ENCODE data around the gene TET3.

TET3 gene

GRCh38 chr2:74007121-74007520 is 22.4 kb downstream of the TET3 start:
- no peak for DNase-seq

- DNase-seq = no peak
Observed at GRCh38 chr2:74007711-74008110, 23.0 kb downstream of the TET3 start.

- DNase-seq = no peak
Observed at GRCh38 chr2:74008761-74009395, 24.2 kb downstream of the TET3 start.

- DNase-seq = no peak
Observed at GRCh38 chr2:74009577-74009976, 24.9 kb downstream of the TET3 start.

- no peak for DNase-seq
Observed at GRCh38 chr2:74010087-74010541, 25.4 kb downstream of the TET3 start.

- DNase-seq = no peak
Observed at GRCh38 chr2:74011246-74011645, 26.5 kb downstream of the TET3 start.

GRCh38 chr2:74014813-74015212 is 30.1 kb downstream of the TET3 start:
- no peak for DNase-seq

- no peak for DNase-seq
Observed at GRCh38 chr2:74017223-74017622, 32.5 kb downstream of the TET3 start.

GRCh38 chr2:74019516-74019915 is 34.8 kb downstream of the TET3 start:
- no peak for DNase-seq

GRCh38 chr2:74020702-74021406 is 36.1 kb downstream of the TET3 start:
- no peak for DNase-seq

- DNase-seq = no peak
Observed at GRCh38 chr2:74021407-74021755, 36.7 kb downstream of the TET3 start.

- no peak for DNase-seq
Observed at GRCh38 chr2:74024216-74024615, 39.5 kb downstream of the TET3 start.

- no peak for DNase-seq
Observed at GRCh38 chr2:74025971-74026612, 41.4 kb downstream of the TET3 start.

- no peak for DNase-seq
Observed at GRCh38 chr2:74026687-74027241, 42.1 kb downstream of the TET3 start.

- no peak for DNase-seq
Observed at GRCh38 chr2:74027496-74027895, 42.8 kb downstream of the TET3 start.

GRCh38 chr2:74028290-74028689 is 43.6 kb downstream of the TET3 start:
- DNase-seq = no peak

- DNase-seq = no peak
Observed at GRCh38 chr2:74028741-74029140, 44.0 kb downstream of the TET3 start.

- no peak for DNase-seq
Observed at GRCh38 chr2:74029714-74030397, 45.1 kb downstream of the TET3 start.

GRCh38 chr2:74031221-74031620 is 46.5 kb downstream of the TET3 start:
- DNase-seq = no peak

- no peak for DNase-seq
Observed at GRCh38 chr2:74031959-74032287, 47.2 kb downstream of the TET3 start.

- DNase-seq = no peak
Observed at GRCh38 chr2:74033375-74033774, 48.7 kb downstream of the TET3 start.

Measured in activated CD4-positive, alpha-beta T cell treated with anti-CD3 and anti-CD28 coated beads for 1 hour (primary cell).